ENCODE results near the gene H2BK1.

DNA sequence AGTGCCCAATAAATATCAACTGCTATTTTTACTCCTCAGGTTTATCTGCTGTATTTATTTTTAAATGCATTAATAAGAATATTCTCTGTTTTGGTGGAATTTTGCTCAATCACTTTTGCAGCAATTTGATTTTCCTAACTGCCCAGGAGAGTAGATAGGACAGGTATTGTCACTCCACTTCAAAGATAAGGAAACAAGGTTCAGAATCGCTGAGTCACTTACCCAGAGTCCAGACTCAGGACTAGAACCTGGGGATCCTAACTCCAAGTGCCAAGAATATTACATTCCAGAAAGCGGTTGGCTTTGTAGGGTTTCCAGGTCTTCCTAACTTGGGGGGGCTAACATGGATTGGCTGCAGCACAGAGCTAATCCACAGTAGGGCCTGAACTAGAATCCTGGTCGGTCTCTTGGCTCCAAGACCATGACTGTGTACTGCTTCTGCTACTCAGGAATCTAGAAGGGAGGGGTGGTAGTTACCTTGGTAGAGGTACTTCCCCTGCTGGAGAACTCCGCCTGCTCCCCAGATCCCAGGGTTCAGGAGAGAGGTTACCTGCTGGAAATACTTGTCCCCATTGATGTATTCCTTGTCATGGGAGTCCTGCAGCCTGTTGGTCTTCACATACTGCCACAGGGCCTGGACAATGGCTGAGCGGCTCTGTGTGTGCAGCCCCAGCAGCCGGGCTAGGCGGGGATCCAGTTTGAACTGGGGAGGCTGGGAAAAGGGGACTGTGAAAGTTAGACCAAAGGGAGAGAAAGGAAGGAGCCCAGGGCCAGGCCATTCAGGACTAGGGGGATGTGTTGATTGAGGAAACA is 30.9 kb upstream of the H2BK1 start:
- no peak for TF ChIP-seq GATA2 (IDR thresholded peaks at IDR 0.05; ENCODE audit: low read depth, low read length)
- TF ChIP-seq GATA3 (IDR thresholded peaks at IDR 0.05; ENCODE audit: low read depth, low read length): no peak

Measured in SH-SY5Y (cell line).